Measurements from ENCODE around the gene C9orf153. TPM values are rescaled to one million over a fixed set of nuclear protein-coding genes. Genes with fewer than 3 reads are reported as not detected.
"Not testable (repeated sequence)": the region's sequence is repeated elsewhere in the genome, so short reads cannot be mapped to it uniquely, and the experiment has no call there.

The C9orf153 gene
- total and polyA plus RNA-seq, 2 donors = 3.0 TPM; not detected in 1

- Histone ChIP-seq H3K27ac (ENCODE audit: low read depth) (no peak overlapping the region), H3K36me3 (ENCODE audit: insufficient read depth) (no peaks in the 10 kb centered on the region), H3K4me3 (ENCODE audit: low read depth, low read length) (no peak overlapping the region), H3K4me1 (ENCODE audit: insufficient read depth) (no peaks in the 10 kb centered on the region)
- 70% methylated on average over 5 of the region's 5 CpGs for WGBS
- DNase-seq (ENCODE audit: extremely low spot score) = no peak
Measured at GRCh38 chr9:86201474-86202337, 57.8 kb downstream of the C9orf153 start.

GRCh38 chr9:86200599-86201162 lies 58.8 kb downstream of the C9orf153 start:
- Histone ChIP-seq H3K27ac (ENCODE audit: low read depth) (no peak overlapping the region), H3K36me3 (ENCODE audit: insufficient read depth) (no peaks in the 10 kb centered on the region), H3K4me3 (ENCODE audit: low read depth, low read length) (no peak overlapping the region), H3K4me1 (ENCODE audit: insufficient read depth) (no peaks in the 10 kb centered on the region)
- DNase-seq (ENCODE audit: extremely low spot score) = no peak
- WGBS = 72% methylated on average over 2 of the region's 2 CpGs

DNA sequence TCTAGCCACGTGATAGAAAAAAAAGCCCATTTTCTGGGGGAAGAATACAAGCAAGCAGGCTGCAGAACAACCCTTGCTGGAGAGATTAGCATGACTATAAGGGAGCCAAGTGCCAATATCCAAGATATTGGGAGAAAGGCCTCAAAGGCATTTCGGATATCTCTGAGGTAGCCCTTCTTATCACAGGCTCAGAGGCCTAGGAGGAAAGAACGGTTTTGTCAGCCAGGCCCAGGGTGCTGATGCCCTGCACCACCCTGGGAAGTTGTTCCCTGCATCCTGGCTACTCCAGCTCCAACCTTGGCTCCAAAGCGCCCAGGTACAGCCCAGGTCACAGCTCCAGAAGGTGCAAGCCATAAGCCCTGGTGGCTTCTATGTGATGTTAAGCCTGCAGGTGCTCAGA lies 66.4 kb downstream of the C9orf153 start:
- H3K4me3 ChIP-seq (ENCODE audit: low read depth, low read length) = no peak overlapping the region
- no peak for DNase-seq (ENCODE audit: extremely low spot score)
- no peaks in the 10 kb centered on the region for H3K36me3 ChIP-seq (ENCODE audit: insufficient read depth)
- no peak overlapping the region for H3K27ac ChIP-seq (ENCODE audit: low read depth)
- no peaks in the 10 kb centered on the region for H3K4me1 ChIP-seq (ENCODE audit: insufficient read depth)
- 76% methylated on average over 4 of the region's 4 CpGs for WGBS

- not testable (repeated sequence) for DNase-seq (ENCODE audit: extremely low spot score); H3K27ac ChIP-seq (ENCODE audit: low read depth); H3K4me3 ChIP-seq (ENCODE audit: low read depth, low read length); H3K36me3 ChIP-seq (ENCODE audit: insufficient read depth); H3K4me1 ChIP-seq (ENCODE audit: insufficient read depth)
- 78% methylated on average over 1 of the region's 1 CpG for WGBS
Measured at GRCh38 chr9:86190700-86191099, 68.8 kb downstream of the C9orf153 start.

- H3K36me3 ChIP-seq (ENCODE audit: insufficient read depth) = no peaks in the 10 kb centered on the region
- H3K27ac ChIP-seq (ENCODE audit: low read depth) = no peak overlapping the region
- H3K4me3 ChIP-seq (ENCODE audit: low read depth, low read length) = no peak overlapping the region
- H3K4me1 ChIP-seq (ENCODE audit: insufficient read depth) = no peaks in the 10 kb centered on the region
- 39% methylated on average over 3 of the region's 3 CpGs for WGBS
- no peak for DNase-seq (ENCODE audit: extremely low spot score)
Measured at GRCh38 chr9:86187121-86187520, 72.3 kb downstream of the C9orf153 start.

- no peak for DNase-seq (ENCODE audit: extremely low spot score)
- Histone ChIP-seq H3K27ac (ENCODE audit: low read depth) (no peak overlapping the region), H3K36me3 (ENCODE audit: insufficient read depth) (no peaks in the 10 kb centered on the region), H3K4me3 (ENCODE audit: low read depth, low read length) (no peak overlapping the region), H3K4me1 (ENCODE audit: insufficient read depth) (no peaks in the 10 kb centered on the region)
- WGBS = 83% methylated on average over 2 of the region's 2 CpGs
Measured at GRCh38 chr9:86186696-86187095, 72.8 kb downstream of the C9orf153 start.

DNA sequence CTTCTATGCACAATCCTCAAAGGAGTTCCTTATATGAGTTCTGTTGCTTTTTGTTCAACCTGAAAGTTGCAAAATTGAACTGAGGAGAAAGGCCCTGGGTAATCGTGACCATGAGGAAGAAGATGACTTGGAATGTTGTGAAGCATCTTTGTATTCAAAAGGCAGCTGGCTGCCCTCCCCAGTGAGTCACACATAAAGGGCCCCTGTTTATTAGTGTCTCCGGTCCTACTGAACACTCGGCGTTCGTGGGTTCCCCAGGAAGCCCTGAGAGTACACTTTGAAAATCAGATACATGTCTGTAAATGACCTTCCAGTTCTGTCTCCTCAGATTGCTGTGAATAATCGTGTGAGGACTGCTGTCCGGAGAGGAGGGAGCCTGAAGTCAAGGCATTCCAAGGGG lies 73.6 kb downstream of the C9orf153 start:
- Histone ChIP-seq H3K27ac (ENCODE audit: low read depth) (no peak overlapping the region), H3K4me1 (ENCODE audit: insufficient read depth) (no peaks in the 10 kb centered on the region), H3K36me3 (ENCODE audit: insufficient read depth) (no peaks in the 10 kb centered on the region), H3K4me3 (ENCODE audit: low read depth, low read length) (no peak overlapping the region)
- no peak for DNase-seq (ENCODE audit: extremely low spot score)
- WGBS = 66% methylated on average over 7 of the region's 7 CpGs

- H3K27ac ChIP-seq (ENCODE audit: low read depth) = no peak overlapping the region
- DNase-seq (ENCODE audit: extremely low spot score) = no peak
- no peaks in the 10 kb centered on the region for H3K4me1 ChIP-seq (ENCODE audit: insufficient read depth)
- no peak overlapping the region for H3K4me3 ChIP-seq (ENCODE audit: low read depth, low read length)
- WGBS = 93% methylated on average over 4 of the region's 4 CpGs
- H3K36me3 ChIP-seq (ENCODE audit: insufficient read depth) = no peaks in the 10 kb centered on the region
Measured at GRCh38 chr9:86184138-86184524, 75.3 kb downstream of the C9orf153 start.

- 93% methylated on average over 1 of the region's 1 CpG for WGBS
- no peak for DNase-seq (ENCODE audit: extremely low spot score)
Measured at GRCh38 chr9:86183229-86184137, 76.0 kb downstream of the C9orf153 start.

GRCh38 chr9:86181379-86182315 lies 77.8 kb downstream of the C9orf153 start:
- no peaks in the 10 kb centered on the region for H3K36me3 ChIP-seq (ENCODE audit: insufficient read depth)
- no peak for DNase-seq (ENCODE audit: extremely low spot score)
- H3K27ac ChIP-seq (ENCODE audit: low read depth) = no peak overlapping the region
- no peak overlapping the region for H3K4me3 ChIP-seq (ENCODE audit: low read depth, low read length)
- no peaks in the 10 kb centered on the region for H3K4me1 ChIP-seq (ENCODE audit: insufficient read depth)
- 78% methylated on average over 3 of the region's 3 CpGs for WGBS

More at GRCh38 chr9:86183229-86184137, 76.0 kb downstream of the C9orf153 start:
- H3K36me3 ChIP-seq (ENCODE audit: insufficient read depth) = no peaks in the 10 kb centered on the region
- no peak overlapping the region for H3K27ac ChIP-seq (ENCODE audit: low read depth)
- no peaks in the 10 kb centered on the region for H3K4me1 ChIP-seq (ENCODE audit: insufficient read depth)
- no peak overlapping the region for H3K4me3 ChIP-seq (ENCODE audit: low read depth, low read length)

DNA sequence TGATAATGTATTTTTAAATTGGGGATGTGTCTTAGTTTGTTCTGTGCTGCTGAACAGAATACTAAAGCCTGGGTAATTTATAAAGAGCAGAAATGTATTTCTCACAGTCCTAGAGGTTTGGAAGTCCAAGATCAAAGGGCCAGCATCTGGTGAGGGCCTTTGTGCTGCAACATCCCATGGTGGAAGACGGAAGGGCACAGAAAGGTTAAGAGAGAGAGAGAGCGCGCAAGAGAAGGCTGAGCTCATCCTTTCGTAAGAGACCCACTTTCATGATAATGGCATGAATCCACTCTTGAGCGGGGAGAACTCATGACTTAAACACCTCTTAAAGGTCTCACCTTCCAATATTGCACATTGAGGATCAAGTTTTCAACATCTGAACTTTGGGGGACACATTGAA lies 81.0 kb downstream of the C9orf153 start:
- H3K4me1 ChIP-seq (ENCODE audit: insufficient read depth) = no peaks in the 10 kb centered on the region
- H3K4me3 ChIP-seq (ENCODE audit: low read depth, low read length) = no peak overlapping the region
- H3K27ac ChIP-seq (ENCODE audit: low read depth) = no peak overlapping the region
- WGBS = 93% methylated on average over 5 of the region's 5 CpGs
- no peaks in the 10 kb centered on the region for H3K36me3 ChIP-seq (ENCODE audit: insufficient read depth)
- DNase-seq (ENCODE audit: extremely low spot score) = no peak

- Histone ChIP-seq H3K36me3 (ENCODE audit: insufficient read depth) (no peaks in the 10 kb centered on the region), H3K4me3 (ENCODE audit: low read depth, low read length) (no peak overlapping the region), H3K27ac (ENCODE audit: low read depth) (no peak overlapping the region), H3K4me1 (ENCODE audit: insufficient read depth) (no peaks in the 10 kb centered on the region)
- no peak for DNase-seq (ENCODE audit: extremely low spot score)
- 16% methylated on average over 1 of the region's 1 CpG for WGBS
Measured at GRCh38 chr9:86177995-86178394, 81.5 kb downstream of the C9orf153 start.

DNA sequence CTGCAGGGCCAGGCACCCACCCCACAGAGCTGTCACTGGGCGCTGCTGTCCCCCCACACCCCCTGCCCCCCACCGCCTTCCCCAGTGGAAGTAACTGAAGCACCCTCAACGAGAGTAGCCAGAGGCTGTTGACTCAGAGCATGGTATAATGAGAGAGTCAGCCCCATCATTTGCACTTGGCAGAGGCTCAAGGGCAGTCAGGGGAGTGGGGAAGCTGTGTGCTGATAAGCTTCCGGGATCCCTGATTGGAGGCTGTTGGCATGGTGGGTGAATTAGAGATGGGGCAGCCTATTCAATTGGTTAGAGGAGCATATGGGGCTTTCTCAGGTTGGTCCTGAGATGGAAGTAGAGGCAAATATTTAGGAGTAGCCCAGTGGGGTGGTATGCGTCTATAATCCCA lies 83.0 kb downstream of the C9orf153 start:
- DNase-seq (ENCODE audit: extremely low spot score) = no peak
- no peak overlapping the region for H3K27ac ChIP-seq (ENCODE audit: low read depth)
- H3K4me3 ChIP-seq (ENCODE audit: low read depth, low read length) = no peak overlapping the region
- WGBS = 63% methylated on average over 5 of the region's 5 CpGs
- no peaks in the 10 kb centered on the region for H3K4me1 ChIP-seq (ENCODE audit: insufficient read depth)
- H3K36me3 ChIP-seq (ENCODE audit: insufficient read depth) = no peaks in the 10 kb centered on the region
